ENCODE data around the gene UBE2H.
A peak's percentile ranks its signal among the peaks of the same experiment; 100 is the strongest.
"Not testable (repeated sequence)": the region's sequence is repeated elsewhere in the genome, so short reads cannot be mapped to it uniquely, and the experiment has no call there.

UBE2H gene

DNA sequence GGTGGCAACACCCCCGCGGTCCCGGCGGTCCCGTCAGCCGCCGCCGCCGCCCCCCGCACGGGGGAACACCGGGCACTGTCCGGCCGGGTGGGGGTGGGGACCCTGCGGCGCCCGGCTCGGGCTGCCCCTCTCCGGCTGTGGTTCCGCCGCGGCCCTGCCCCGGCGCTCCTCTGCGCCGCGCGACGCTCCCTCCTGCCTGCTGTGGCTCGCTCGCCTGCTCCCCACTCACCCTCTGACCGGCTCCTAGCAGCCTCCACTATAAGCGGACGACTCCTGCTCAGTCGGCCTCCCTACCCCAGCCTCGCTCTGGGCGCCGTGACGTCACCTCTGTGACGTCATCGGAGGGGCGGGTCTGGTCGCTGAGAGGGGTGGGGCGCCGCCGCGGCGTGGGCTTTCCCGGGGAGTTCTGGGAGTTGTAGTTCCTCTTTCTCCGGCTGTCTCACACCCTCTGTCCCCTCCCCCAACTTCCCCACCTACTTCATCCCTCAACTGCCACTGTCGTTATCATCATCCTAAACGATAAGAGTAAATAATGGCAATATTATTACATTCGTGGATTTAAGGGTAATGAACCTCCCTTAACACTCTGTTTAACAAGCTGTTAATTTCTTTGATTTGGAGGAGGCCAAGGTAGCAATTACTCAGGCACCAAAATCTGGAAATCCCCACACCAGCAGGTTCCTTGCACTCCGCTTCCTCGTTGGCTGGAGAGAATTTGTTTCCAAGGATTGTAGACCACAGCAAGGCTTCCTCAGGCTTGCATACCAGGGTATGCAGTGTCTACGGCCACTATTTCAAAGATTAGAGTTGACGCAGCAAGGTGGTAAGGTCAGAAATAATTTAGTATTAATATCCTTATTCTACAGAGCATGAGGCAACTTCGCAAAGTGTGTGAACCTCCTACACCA is at the start of gene UBE2H:
Gene UBE2H, minus strand, starts transcription at position 308 of the 908 bp plus-strand sequence. CDS start 405 bp downstream, outside the sequence.
- peak; percentile 99 for DNase-seq (ENCODE audit: low spot score)

DNA sequence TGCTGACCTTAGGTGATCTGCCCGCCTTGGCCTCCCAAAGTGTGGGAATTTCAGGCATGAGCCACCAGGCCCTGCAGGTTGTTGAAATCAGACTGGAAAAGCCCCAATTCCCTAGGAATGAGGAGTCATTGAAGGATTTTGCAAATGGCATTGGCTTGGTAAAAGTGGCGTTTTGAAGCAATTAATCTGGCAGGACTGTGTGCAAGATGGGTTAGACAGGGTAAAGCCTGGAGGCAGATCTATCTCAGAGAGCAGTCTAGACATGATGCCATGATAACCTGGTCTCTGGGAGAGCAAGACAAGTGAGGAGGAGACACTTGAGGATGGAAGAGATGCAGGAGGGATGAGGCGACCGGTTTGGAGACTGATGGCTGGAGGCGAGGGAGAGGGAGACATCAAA is 45.7 kb upstream of the UBE2H start:
- DNase-seq (ENCODE audit: low spot score): no peak

GRCh38 chr7:129997285-129997684 is 44.5 kb upstream of the UBE2H start:
- no peak for DNase-seq (ENCODE audit: low spot score)

- no peak for DNase-seq (ENCODE audit: low spot score)
Observed at GRCh38 chr7:129993275-129993674, 40.5 kb upstream of the UBE2H start.

DNA sequence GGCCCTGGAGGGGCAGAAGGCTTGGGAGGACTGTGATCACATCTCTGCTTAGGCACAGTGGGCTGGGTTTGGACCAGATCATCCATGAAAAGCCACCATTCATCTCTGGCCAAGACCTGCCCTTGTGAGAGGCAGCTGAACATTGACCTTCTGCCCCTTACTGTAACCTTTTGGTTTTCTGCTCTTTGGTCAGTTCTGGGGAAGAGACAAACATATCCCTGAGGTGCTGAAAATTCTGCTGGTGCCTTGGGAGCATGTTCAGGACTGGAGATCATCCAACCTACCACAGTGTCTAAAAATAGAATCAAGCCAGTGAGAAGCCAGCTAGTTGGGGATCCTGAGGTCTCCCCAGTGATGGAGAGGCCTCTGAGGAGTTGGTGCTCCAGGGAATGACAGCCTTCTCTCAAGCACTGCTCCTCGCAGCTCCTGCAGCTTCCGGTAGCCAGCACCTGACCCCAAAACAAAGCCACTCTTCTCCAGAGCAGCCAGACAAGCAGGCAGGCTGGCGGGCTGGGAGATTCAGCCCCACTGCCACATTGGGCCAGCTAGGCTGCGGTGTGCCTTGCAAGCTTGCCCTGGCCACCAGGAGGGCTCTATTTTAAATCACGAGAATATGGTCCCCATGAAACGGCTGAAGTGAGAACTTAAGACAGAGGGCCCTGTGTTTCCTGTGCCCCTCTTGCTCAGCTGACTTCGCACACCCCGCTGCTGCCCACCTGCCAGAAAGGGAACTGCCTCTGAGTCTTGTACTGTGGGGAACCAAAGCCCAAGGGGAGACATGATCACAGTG is 37.8 kb upstream of the UBE2H start:
- peak; percentile 64 for DNase-seq (ENCODE audit: low spot score)

- peak; percentile 73 for DNase-seq (ENCODE audit: low spot score)
Observed at GRCh38 chr7:129989466-129989865, 36.7 kb upstream of the UBE2H start.

- no peak for DNase-seq (ENCODE audit: low spot score)
Observed at GRCh38 chr7:129986600-129986999, 33.8 kb upstream of the UBE2H start.

GRCh38 chr7:129980667-129981066 is 27.9 kb upstream of the UBE2H start:
- no peak for DNase-seq (ENCODE audit: low spot score)

DNA sequence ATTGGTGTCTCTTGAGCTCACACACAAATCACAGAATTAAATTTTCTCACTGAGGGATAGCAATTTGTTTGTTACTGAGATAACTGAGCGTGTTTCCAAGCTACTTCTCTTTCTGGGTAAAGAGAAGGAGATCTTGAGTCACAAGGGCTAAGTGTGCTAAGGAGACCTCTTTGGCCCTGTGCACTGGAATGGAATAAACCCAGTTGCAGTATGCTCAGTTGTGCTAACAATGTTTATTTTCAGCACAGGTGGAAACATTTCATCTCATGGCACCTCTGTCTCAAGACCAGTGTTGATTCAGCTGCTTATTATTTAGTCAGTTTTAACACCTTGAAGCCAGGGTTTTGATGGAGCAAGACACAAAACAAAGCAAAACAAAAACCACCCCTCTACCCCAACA is 22.5 kb upstream of the UBE2H start:
- DNase-seq (ENCODE audit: low spot score): no peak

DNA sequence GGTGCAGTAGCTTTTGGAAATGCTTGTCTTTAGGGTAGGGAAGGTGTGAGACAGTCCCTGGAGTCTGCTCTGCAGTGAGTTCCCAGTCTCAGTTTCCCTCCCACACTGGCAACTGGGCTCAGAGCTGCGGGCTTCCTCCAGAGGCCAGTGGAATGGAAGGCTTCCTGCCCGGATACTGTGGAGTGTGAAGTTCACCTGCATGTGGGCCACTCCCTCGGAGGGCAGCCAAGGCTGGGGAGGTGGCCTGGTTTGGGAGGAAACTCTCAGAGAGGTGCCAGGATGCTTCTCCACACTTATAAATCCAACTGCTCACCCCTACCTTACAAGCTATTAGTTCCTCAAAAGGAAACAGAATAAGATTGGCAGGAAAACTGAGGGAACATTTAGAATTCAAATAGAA is 18.1 kb upstream of the UBE2H start:
- DNase-seq (ENCODE audit: low spot score): no peak

GRCh38 chr7:129969881-129970446 is 17.2 kb upstream of the UBE2H start:
- DNase-seq (ENCODE audit: low spot score): peak; percentile 98

DNA sequence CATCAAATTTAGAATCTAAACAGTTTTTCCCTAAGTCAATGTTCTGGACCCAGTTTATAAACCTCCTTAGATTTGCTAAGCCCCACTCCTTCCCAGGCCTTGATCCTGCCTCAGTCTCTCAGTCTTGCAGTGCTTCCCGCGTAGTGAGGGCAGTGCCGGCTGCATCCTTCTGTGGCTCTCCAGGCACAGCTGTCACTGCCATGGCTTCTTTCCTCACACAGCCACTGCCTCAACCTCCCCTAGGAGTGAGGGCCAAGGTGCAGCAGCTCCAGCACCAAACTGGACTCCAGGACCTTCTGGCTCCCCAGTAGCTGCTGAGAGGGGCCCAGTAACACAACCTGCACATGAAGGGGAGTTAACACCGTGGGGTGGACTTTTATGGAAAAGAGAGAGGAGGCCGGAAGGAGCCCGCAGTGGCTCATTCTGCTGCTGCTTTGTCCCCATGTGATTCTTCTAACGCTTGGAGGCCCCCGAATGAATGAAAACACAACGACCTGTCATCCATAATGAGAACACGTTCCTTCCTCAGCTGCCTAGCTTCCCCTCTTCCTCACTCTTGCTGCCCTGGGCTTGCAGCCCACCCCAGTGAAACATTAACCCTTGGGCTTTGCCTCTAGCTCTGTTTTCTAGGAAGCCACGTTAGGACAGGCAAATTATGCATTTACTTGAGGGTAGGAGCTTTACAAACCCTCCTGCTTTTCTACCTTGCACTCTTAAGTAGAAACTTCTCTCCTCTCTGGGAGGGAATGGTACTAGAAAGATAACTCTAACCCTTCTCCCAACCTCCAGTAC is 16.0 kb upstream of the UBE2H start:
- no peak for DNase-seq (ENCODE audit: low spot score)

GRCh38 chr7:129960204-129960475 is 7.4 kb upstream of the UBE2H start:
- not testable (repeated sequence) for DNase-seq (ENCODE audit: low spot score)

DNA sequence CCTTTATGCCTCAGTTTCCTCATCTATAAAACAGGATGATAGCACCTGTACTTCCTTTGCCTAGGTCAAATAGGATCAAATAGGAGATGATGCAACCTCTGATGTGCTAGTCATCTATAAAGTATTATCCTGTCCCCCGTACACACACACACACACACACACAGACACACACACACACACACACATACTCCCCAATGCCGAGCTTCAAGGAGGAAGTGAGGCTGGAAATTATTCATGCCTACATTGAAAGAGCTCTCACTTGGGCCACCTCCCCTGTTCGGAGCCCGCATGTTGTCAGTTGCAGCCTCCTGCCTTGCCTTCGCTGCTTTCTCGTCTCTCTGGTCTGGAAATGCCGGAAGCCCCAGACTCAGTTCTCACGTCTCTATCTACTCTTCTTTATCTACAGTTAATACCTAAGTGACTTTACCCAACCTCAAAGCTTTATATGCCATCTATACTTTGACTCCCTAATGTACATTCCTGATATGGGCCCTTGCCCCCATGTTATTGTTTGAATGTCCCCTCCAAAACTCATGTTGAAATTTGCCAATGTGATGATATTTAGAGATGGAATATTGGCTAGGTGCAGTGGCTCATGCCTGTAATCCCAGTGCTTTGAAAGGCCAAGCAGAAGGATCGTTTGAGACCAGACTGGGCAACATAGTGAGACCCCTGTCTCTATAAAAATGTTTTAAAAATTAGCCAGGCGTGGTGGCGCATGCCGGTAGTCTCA is 6.9 kb upstream of the UBE2H start:
- DNase-seq (ENCODE audit: low spot score): no peak

- DNase-seq (ENCODE audit: low spot score): no peak
Observed at GRCh38 chr7:129958643-129959470, 6.1 kb upstream of the UBE2H start.

- DNase-seq (ENCODE audit: low spot score): no peak
Observed at GRCh38 chr7:129955993-129956543, 3.3 kb upstream of the UBE2H start.

DNA sequence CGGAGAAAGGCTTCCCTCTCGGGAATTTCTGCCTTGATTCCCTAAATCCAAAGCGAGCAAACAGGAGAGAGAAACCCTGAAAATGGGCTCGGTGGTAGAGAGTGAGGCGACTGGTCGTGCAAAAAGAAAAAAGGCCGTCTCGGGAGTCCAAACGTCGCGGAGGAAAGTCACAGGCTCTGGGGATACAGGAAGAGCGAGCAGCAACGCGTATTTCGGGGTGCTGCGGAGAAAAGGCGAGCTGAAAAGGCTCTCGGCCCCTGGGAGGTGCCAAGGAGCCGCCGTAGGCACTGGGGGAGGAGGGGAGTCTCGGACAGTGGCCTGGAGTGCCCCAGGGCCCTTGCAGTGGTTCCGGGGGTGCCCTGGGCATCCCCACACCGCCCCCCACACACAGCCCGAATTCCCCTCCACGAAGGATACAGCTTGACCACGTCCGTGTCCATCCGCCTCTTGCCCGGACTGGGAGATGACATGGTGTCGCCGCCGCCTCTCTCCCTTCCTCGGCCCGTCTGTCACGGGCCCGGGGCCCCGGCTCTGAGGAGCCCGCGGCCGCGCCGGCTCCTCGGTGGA is 591 bp downstream of the UBE2H start:
- DNase-seq (ENCODE audit: low spot score): peak; percentile 41

GRCh38 chr7:129951226-129952085 is 1.3 kb downstream of the UBE2H start:
- peak; percentile 41 for DNase-seq (ENCODE audit: low spot score)

DNA sequence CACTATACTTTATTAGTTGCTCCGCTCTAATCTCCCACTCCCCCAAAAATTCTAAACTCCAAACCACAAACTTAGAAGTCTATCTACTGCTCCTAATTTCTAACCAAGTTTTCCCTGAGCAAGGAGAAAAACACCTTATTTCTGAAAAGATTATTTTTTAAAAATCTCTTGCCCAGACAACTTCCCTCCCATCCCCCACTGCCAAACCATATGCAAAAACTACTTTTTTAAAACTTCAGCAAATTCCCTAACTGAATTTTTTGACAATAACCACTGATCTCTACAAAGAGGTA is 1.9 kb downstream of the UBE2H start:
- no peak for DNase-seq (ENCODE audit: low spot score)

Data from COLO829 (cell line).